H1 (cell line): ENCODE data around the gene PUDP. TPM values are rescaled to one million over a fixed set of nuclear protein-coding genes. Genes with fewer than 3 reads are reported as not detected.

Experiments used
- polyA plus RNA-seq, 7 experiments: library from polyadenylated mRNA; depleted of rRNA in 3 of 7; stranded (reverse) in 5 of 7; unstranded in 2 of 7; fragments of >200 nt in 5 of 7; fragments of 200-250 nt in 2 of 7; gene quantifications; 1 replicate in 5 of 7; 2 replicates in 1 of 7; 4 replicates in 1 of 7; pipeline versions ENCODE4 v1.2.1 to v1.2.3, GENCODE V29; 2011 to 2013; ENCODE audit warnings: missing spikeins in 2 of 7, mixed read lengths in 2 of 7
- total RNA-seq: library from RNA; stranded (reverse); fragmentation: NEBNext Ultra II Directional; extraction: Animal tissue kit (Norgen Biotek cat#: 25700); gene quantifications from 2 replicates; pipeline ENCODE4 v1.2.1, GENCODE V29; 2021
- TF ChIP-seq, protein P1 (sequence below): IDR thresholded peaks from 2 replicates; pipeline ENCODE4 v1.6.1; 2011; ENCODE audit warnings: low read length, improper control_type of control experiment

PUDP gene
- total and polyA plus RNA-seq, 2 of the 8 experiments (the other 6 are each of a cell fraction or from before 2014, with no cell fraction given) = 27.2 to 30.2 TPM

DNA sequence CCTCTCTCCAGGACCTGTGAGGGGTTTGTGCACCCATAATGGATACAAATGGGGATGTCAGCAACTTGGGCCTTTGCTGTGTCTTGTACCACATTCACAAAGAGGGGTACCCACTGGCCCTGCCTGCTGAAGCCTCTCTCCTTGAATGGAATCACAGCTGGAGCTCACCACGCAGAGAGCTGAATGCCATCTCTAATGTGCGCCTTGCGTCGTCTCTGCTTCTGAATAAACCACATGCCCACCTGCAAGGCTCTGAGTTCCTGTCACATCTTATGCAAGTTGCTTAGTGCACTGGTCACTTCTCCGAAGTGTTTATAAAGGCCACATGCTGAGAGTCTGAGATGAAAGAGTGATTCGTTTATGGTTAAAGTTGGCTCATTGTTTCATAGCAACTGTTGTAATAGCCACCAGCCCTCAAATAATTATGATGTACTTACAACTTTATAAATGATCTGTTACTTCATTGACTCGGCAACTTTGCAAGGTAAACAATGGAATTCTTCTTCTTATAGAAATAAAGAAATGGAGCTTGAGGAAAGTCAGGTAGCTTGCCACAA lies 6.2 kb upstream of the PUDP start (continued):
- TF ChIP-seq, protein P1, sequence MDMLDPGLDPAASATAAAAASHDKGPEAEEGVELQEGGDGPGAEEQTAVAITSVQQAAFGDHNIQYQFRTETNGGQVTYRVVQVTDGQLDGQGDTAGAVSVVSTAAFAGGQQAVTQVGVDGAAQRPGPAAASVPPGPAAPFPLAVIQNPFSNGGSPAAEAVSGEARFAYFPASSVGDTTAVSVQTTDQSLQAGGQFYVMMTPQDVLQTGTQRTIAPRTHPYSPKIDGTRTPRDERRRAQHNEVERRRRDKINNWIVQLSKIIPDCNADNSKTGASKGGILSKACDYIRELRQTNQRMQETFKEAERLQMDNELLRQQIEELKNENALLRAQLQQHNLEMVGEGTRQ = no peak
- TF ChIP-seq, all 59 proteins: peak for 0
